Endothelial cell of umbilical vein (primary cell): ENCODE measurements around the gene C11orf65. TPM values are rescaled to one million over a fixed set of nuclear protein-coding genes. Genes with fewer than 3 reads are reported as not detected.

Experiments
- BruUV-seq: library from RNA; stranded (reverse); fragments of 400-500 nt; replicated peaks from 2 replicates; lab custom pipeline; 2021; lab: Mats Ljungman, UMichigan
- CTCF ChIA-PET: fragments of 300-600, 350-600 bp; sonication (Branson Sonifier 250); formaldehyde crosslinking; loops from one replicate; lab custom pipeline; 2021; ENCODE audit warnings: antibody characterized with exemption, inconsistent platforms; lab: Charles Lee
- POLR2A ChIA-PET: fragments of 300-600, 350-600 bp; sonication (Branson Sonifier 250); formaldehyde crosslinking; loops from one replicate; lab custom pipeline; 2021; ENCODE audit warnings: antibody characterized with exemption, inconsistent platforms; lab: Charles Lee
- DNase-seq: peaks from one replicate; pipeline ENCODE4 v3.0.0-alpha.2; 2011; ENCODE audit warnings: low read depth, low spot score
- FAIRE-seq: peaks from 2 replicates; lab custom pipeline; 2011; peaks lifted over from hg19 to GRCh38; lab: Jason Lieb, UNC
- H2AFZ ChIP-seq: 2 replicates; pipeline ENCODE4 v1.6.0; 2012; ENCODE audit warnings: low read depth, low read length, control low read depth, inconsistent platforms
- H3K27ac ChIP-seq: 2 replicates; pipeline ENCODE4 v1.5.1; 2011; ENCODE audit warnings: low read depth, mild to moderate bottlenecking, control low read depth, low read length, moderate library complexity; ENCODE audit not compliant: insufficient read depth
- H3K27me3 ChIP-seq, 2 experiments: 2 replicates each; pipeline versions ENCODE4 v1.6.0 to v1.6.1; 2011; ENCODE audit warnings: low read length in 2 of 2, mixed read lengths in 1 of 2; ENCODE audit not compliant: control insufficient read depth in 2 of 2, insufficient read depth in 2 of 2
- H3K36me3 ChIP-seq, 2 experiments: 2 replicates in 1 of 2; 3 replicates in 1 of 2; pipeline ENCODE4 v1.5.1; 2011; ENCODE audit warnings: low read length in 2 of 2, mild to moderate bottlenecking in 1 of 2, moderate library complexity in 1 of 2; ENCODE audit not compliant: control insufficient read depth in 2 of 2, insufficient read depth in 2 of 2; ENCODE audit errors: extremely low read depth in 1 of 2
- H3K4me1 ChIP-seq: 3 replicates; pipeline ENCODE4 v1.5.1; 2011; ENCODE audit warnings: mild to moderate bottlenecking, low read length; ENCODE audit not compliant: control insufficient read depth, insufficient read depth; ENCODE audit errors: extremely low read depth
- H3K4me2 ChIP-seq: 2 replicates; pipeline ENCODE4 v1.6.1; 2011; ENCODE audit warnings: low read length, control low read depth, mixed read lengths; ENCODE audit not compliant: insufficient read depth
- H3K4me3 ChIP-seq, 3 experiments: fragments of 200-600 bp in 1 of 3; sonication (generic), shearing (Covaris generic) in 1 of 3; replicated peaks in 1 of 3; 2 replicates each; pipeline ENCODE4 v1.5.1; 2011 to 2016; ENCODE audit warnings: control low read depth in 3 of 3, low read length in 3 of 3, mild to moderate bottlenecking in 2 of 3, inconsistent platforms in 1 of 3, low read depth in 1 of 3, moderate library complexity in 1 of 3; ENCODE audit not compliant: insufficient read depth in 1 of 3
- H3K79me2 ChIP-seq: 2 replicates; pipeline ENCODE4 v1.6.0; 2012; ENCODE audit warnings: low read length, inconsistent platforms; ENCODE audit not compliant: control insufficient read depth, insufficient read depth
- H3K9ac ChIP-seq: replicated peaks from 2 replicates; pipeline ENCODE3; 2011; ENCODE audit warnings: low read length, control low read depth; ENCODE audit not compliant: insufficient read depth; ENCODE audit errors: extremely low read depth
- H3K9me1 ChIP-seq: replicated peaks from 3 replicates; pipeline ENCODE4 v1.6.0; 2011; ENCODE audit warnings: mild to moderate bottlenecking, low read length; ENCODE audit not compliant: control insufficient read depth, insufficient read depth; ENCODE audit errors: extremely low read depth
- H3K9me3 ChIP-seq: replicated peaks from 2 replicates; pipeline ENCODE4 v1.5.1; 2012; ENCODE audit warnings: low read length, inconsistent platforms; ENCODE audit not compliant: control insufficient read depth, insufficient read depth
- H4K20me1 ChIP-seq: replicated peaks from 2 replicates; pipeline ENCODE3; 2011; ENCODE audit warnings: mild to moderate bottlenecking, low read length; ENCODE audit not compliant: control insufficient read depth, insufficient read depth; ENCODE audit errors: extremely low read depth
- CTCF ChIP-seq, 2 donors: IDR thresholded peaks; 1 replicate in 1 of 2; 2 replicates in 1 of 2; pipeline ENCODE4 v1.5.1; 2011; ENCODE audit warnings: low read length in 2 of 2, mild to moderate bottlenecking in 2 of 2, moderate library complexity in 2 of 2, control low read depth in 1 of 2, inconsistent platforms in 1 of 2, low read depth in 1 of 2; ENCODE audit not compliant: insufficient read depth in 1 of 2; ENCODE audit errors: extremely low read depth in 1 of 2
- EZH2 ChIP-seq: IDR thresholded peaks from 2 replicates; pipeline ENCODE4 v1.6.1; 2012; ENCODE audit warnings: borderline replicate concordance, low read depth, mild to moderate bottlenecking, moderate library complexity, low read length, inconsistent platforms; ENCODE audit not compliant: severe bottlenecking
- FOS ChIP-seq: IDR thresholded peaks from 2 replicates; pipeline ENCODE4 v1.6.1; 2011; ENCODE audit warnings: mild to moderate bottlenecking, low read length, moderate library complexity, borderline replicate concordance; ENCODE audit not compliant: insufficient read depth
- GATA2 ChIP-seq: IDR thresholded peaks from 2 replicates; pipeline ENCODE4 v1.7.0; 2011; ENCODE audit warnings: low read depth, mild to moderate bottlenecking, moderate library complexity, mixed read lengths, low read length; ENCODE audit not compliant: insufficient read length, insufficient read depth
- JUN ChIP-seq: IDR thresholded peaks from 2 replicates; pipeline ENCODE4 v1.6.1; 2011; ENCODE audit warnings: borderline replicate concordance, low read depth; ENCODE audit not compliant: insufficient read length, insufficient read depth
- MAX ChIP-seq: IDR thresholded peaks from 2 replicates; pipeline ENCODE4 v1.6.1; 2011; ENCODE audit not compliant: insufficient read depth, insufficient read length
- MYC ChIP-seq: IDR thresholded peaks from one replicate; pipeline ENCODE4 v1.6.1; 2011; ENCODE audit warnings: mild to moderate bottlenecking, low read depth, low read length
- POLR2A ChIP-seq: IDR thresholded peaks from 2 replicates; pipeline ENCODE4 v1.6.1; 2012; ENCODE audit warnings: low read depth, mild to moderate bottlenecking, control low read depth, low read length
- POLR2AphosphoS5 ChIP-seq: IDR thresholded peaks from 2 replicates; pipeline ENCODE4 v1.6.1; 2012; ENCODE audit warnings: low read depth, mild to moderate bottlenecking, control low read depth, low read length, moderate library complexity; ENCODE audit not compliant: insufficient read depth
- dilution Hi-C: fragments of 300-500 bp; cut with MboI; formaldehyde crosslinking; loops from one replicate; pipeline ENCODE4 v1.15.0; 2019; ENCODE audit warnings: low sequenced_read_pairs; ENCODE audit not compliant: extremely low pct_ligation_motif_present
- intact Hi-C: fragments of 100-400 bp; cut with micrococcal nuclease; formaldehyde crosslinking; loops from one replicate; pipeline ENCODE4 v1.10.0; 2022
- polyA plus RNA-seq, 4 experiments: library from polyadenylated mRNA; depleted of rRNA in 3 of 4; stranded (reverse) in 3 of 4; unstranded in 1 of 4; fragments of >200 nt; gene quantifications; 2 replicates each; pipeline versions ENCODE4 v1.2.1 to v1.2.3, GENCODE V29; 2011 to 2012; ENCODE audit warnings: missing spikeins in 1 of 4
- total RNA-seq: library from RNA; stranded (reverse); gene quantifications from 2 replicates; pipeline ENCODE4 v1.2.3, GENCODE V29; 2021

The C11orf65 gene
- total and polyA plus RNA-seq, 2 donors (not counting 3 experiments of a cell fraction or from before 2014, with no cell fraction given) = not detected

GRCh38 chr11:108343714-108344113 is 123.6 kb downstream of the C11orf65 start:
- POLR2A ChIA-PET = no interaction called here
- H2AFZ ChIP-seq = no peak overlapping the region
- intact Hi-C loops (no loop called here), dilution Hi-C loops (no loop called here)
- no peak overlapping the region for H3K27ac ChIP-seq
- H3K4me3 ChIP-seq = no peak overlapping the region
- CTCF ChIA-PET = interaction anchor here (2.3 kb wide), 1 partner anchor 10 kb away, joined by 8 read pairs; no protein-coding TSS in a partner anchor
- no TSS peak for BruUV-seq
- H4K20me1 ChIP-seq = no peaks in the 10 kb centered on the region
- FAIRE-seq = no peak
- no peaks in the 10 kb centered on the region for H3K9me3 ChIP-seq
- no peaks in the 10 kb centered on the region for H3K9me1 ChIP-seq
- no peak for DNase-seq
- H3K79me2 ChIP-seq = no peaks in the 10 kb centered on the region
- no peaks in the 10 kb centered on the region for H3K27me3 ChIP-seq
- H3K36me3 ChIP-seq = no peaks in the 10 kb centered on the region
- no peak overlapping the region for H3K9ac ChIP-seq
- TF ChIP-seq GATA2 = no peak
- TF ChIP-seq JUN = no peak
- no peak for TF ChIP-seq POLR2AphosphoS5
- no peaks in the 10 kb centered on the region for H3K4me1 ChIP-seq
- no peak overlapping the region for H3K4me2 ChIP-seq

- DNase-seq = no peak
- H3K9me1 ChIP-seq = no peaks in the 10 kb centered on the region
- H3K27me3 ChIP-seq = no peaks in the 10 kb centered on the region
- no peak overlapping the region for H3K27ac ChIP-seq
- no peak for FAIRE-seq
- H2AFZ ChIP-seq = no peak overlapping the region
- no TSS peak for BruUV-seq
- H3K79me2 ChIP-seq = no peaks in the 10 kb centered on the region
- no peaks in the 10 kb centered on the region for H3K4me1 ChIP-seq
- H3K4me3 ChIP-seq = no peak overlapping the region
- H3K36me3 ChIP-seq = no peaks in the 10 kb centered on the region
- no peaks in the 10 kb centered on the region for H4K20me1 ChIP-seq
- H3K9me3 ChIP-seq = no peaks in the 10 kb centered on the region
- H3K9ac ChIP-seq = no peak overlapping the region
- no peak for TF ChIP-seq EZH2
- TF ChIP-seq POLR2A = no peak
- TF ChIP-seq POLR2AphosphoS5 = no peak
- TF ChIP-seq FOS = no peak
- TF ChIP-seq CTCF (IDR thresholded peaks at IDR 0.05; ENCODE audit: extremely low read depth in 1 of 2, insufficient read depth in 1 of 2, low read depth in 1 of 2, low read length in 2 of 2) = no peak
- TF ChIP-seq MYC = no peak
- TF ChIP-seq JUN = no peak
- TF ChIP-seq MAX = no peak
- TF ChIP-seq GATA2 = no peak
- POLR2A ChIA-PET = no interaction called here
- CTCF ChIA-PET = interaction anchor here (1.2 kb wide), 1 partner anchor 224 kb away, joined by 5 read pairs; no protein-coding TSS in a partner anchor
- intact Hi-C loops = no loop called here
- dilution Hi-C loops = no loop called here
- H3K4me2 ChIP-seq = no peak overlapping the region
Observed at GRCh38 chr11:108341654-108342053, 125.7 kb downstream of the C11orf65 start.
